Nephron progenitor cell (in vitro differentiated cells): Measurements from ENCODE around the gene ARMH2.
A peak's percentile ranks its signal among the peaks of the same experiment; 100 is the strongest.
"Not testable (repeated sequence)": the region's sequence is repeated elsewhere in the genome, so short reads cannot be mapped to it uniquely, and the experiment has no call there.

Experiments used
- DNase-seq: peaks from one replicate; pipeline ENCODE4 v3.0.0; 2021
- H3K27ac Mint-ChIP-seq: 2 replicates; pipeline ENCODE4 v1.8.0; 2021; ENCODE audit warnings: mild to moderate bottlenecking, moderate library complexity, mixed read lengths
- H3K27me3 Mint-ChIP-seq: 2 replicates; pipeline ENCODE4 v1.8.0; 2021; ENCODE audit warnings: mild to moderate bottlenecking, low read depth, mixed read lengths; ENCODE audit not compliant: poor library complexity
- H3K36me3 Mint-ChIP-seq: 2 replicates; pipeline ENCODE4 v1.8.0; 2021; ENCODE audit warnings: low read depth, mixed read lengths
- H3K4me1 Mint-ChIP-seq: 2 replicates; pipeline ENCODE4 v1.8.0; 2021; ENCODE audit warnings: mixed read lengths
- H3K4me3 Mint-ChIP-seq: 2 replicates; pipeline ENCODE4 v1.8.0; 2021; ENCODE audit warnings: mild to moderate bottlenecking, moderate library complexity, mixed read lengths
- H3K9me3 Mint-ChIP-seq: 2 replicates; pipeline ENCODE4 v1.8.0; 2021; ENCODE audit warnings: mild to moderate bottlenecking, moderate library complexity, mixed read lengths
- CTCF ChIP-seq: fragments of 200-600 bp; sonication (generic); IDR thresholded peaks from 2 replicates; pipeline ENCODE4 v1.5.0; 2021; ENCODE audit warnings: antibody characterized with exemption

ARMH2 gene

GRCh38 chr6:24777227-24777626, 21.5 kb downstream of the ARMH2 start:
- DNase-seq = no peak
- H3K9me3 Mint-ChIP-seq = no peaks in the 10 kb centered on the region
- H3K4me1 Mint-ChIP-seq = peaks cover 26% of the 10 kb centered on the region
- TF ChIP-seq CTCF = no peak
- peaks cover 36% of the 10 kb centered on the region for H3K36me3 Mint-ChIP-seq
- H3K27ac Mint-ChIP-seq = no peak overlapping the region
- peak overlapping the region; percentile 98 for H3K4me3 Mint-ChIP-seq
- H3K27me3 Mint-ChIP-seq = peaks cover 3% of the 10 kb centered on the region

DNA sequence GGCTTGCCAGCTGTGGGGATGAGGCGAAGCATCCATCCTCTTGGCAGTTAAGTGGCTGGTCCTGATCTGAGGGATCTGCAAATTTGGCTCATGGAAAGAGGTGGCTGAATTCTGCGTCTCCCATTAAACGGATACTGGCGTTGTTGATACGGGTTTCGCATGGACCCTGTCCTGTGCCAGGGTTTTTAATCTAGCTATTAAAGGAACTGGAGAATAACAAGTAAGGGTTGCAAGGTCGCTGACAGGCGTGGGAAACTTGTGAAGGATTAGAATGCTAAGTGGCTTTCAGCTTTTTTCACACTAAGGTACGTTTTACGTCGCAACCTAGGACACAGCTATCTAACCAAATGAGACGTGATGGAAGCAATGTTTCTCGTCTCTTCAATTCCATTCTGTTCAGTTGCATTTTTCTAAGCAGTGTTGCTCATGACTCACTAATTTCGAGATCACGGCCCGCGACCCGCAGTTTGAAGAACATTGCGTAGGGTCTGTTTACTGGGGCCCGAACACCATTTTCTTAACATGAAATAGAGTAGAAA, 23.1 kb downstream of the ARMH2 start:
- Mint-ChIP-seq H3K4me3 (peak overlapping the region; percentile 98), H3K27ac (peak overlapping the region; percentile 97), H3K27me3 (peaks cover 4% of the 10 kb centered on the region), H3K9me3 (no peaks in the 10 kb centered on the region), H3K36me3 (peaks cover 21% of the 10 kb centered on the region), H3K4me1 (peaks cover 26% of the 10 kb centered on the region)
- DNase-seq = no peak
- no peak for TF ChIP-seq CTCF

DNA sequence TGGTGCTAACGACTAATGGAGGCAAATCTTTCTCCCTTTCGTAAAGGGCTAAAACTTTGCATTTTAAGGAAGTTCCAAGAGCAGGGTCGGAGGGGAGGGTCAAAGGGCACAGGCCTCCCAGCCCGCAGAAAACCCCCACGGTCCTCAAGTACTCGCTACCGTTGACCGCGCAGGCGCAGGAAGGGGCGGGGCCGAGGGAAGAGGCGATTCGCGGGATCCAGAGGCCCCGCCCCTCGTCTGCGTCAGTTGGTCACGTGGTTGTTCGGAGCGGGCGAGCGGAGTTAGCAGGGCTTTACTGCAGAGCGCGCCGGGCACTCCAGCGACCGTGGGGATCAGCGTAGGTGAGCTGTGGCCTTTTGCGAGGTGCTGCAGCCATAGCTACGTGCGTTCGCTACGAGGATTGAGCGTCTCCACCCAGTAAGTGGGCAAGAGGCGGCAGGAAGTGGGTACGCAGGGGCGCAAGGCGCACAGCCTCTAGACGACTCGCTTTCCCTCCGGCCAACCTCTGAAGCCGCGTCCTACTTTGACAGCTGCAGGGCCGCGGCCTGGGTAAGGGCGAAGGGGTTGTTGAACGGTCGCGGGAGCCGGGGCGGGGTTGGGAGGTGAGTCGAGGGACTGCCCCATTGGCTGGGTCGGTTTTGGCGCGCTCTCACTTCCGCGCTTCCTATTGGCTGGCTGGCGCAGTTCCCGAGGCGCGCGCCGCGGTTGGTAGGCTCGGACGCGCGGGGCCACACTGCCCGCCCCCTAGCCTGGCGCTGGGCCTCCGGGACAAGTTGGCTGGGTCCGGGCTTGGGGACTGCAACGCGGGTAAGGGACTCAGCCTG, 23.8 kb downstream of the ARMH2 start, which contains the start of gene GMNN:
TSS of gene GMNN (plus strand) at position 242 of the 824 bp plus-strand sequence. CDS start 2,310 bp downstream, outside the sequence.
- no peak for TF ChIP-seq CTCF
- Mint-ChIP-seq H3K4me1 (peaks cover 26% of the 10 kb centered on the region), H3K27me3 (peaks cover 4% of the 10 kb centered on the region), H3K4me3 (peak within 1 kb of the TSS; percentile 98), H3K36me3 (peaks cover 14% of the 10 kb centered on the region), H3K27ac (peak within 1 kb of the TSS; percentile 99), H3K9me3 (no peaks in the 10 kb centered on the region)
- DNase-seq = peak; percentile 99

DNA sequence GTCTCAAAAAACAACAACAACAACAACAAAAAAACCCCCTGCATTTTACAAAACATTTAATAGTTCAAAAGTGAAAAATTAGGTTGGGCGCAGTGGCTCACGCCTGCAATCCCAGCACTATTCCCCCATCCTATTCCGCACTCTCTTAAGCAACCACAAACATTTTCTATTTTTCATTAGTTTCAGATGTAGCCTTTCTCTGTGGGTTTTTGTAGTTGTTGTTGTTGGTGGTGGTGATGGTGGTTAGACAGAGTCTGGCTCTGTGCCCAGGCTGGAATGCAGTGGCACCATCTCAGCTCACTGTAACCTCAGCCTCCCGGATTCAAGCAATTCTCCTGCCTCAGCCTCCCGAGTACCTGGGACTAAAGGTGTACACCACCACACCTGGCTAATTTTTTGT, 30.4 kb downstream of the ARMH2 start:
- no peaks in the 10 kb centered on the region for H3K4me1 Mint-ChIP-seq
- H3K36me3 Mint-ChIP-seq = no peaks in the 10 kb centered on the region
- no peaks in the 10 kb centered on the region for H3K9me3 Mint-ChIP-seq
- H3K27me3 Mint-ChIP-seq = peaks cover 4% of the 10 kb centered on the region
- no peak for DNase-seq
- TF ChIP-seq CTCF = no peak
- H3K4me3 Mint-ChIP-seq = no peak overlapping the region
- no peak overlapping the region for H3K27ac Mint-ChIP-seq

- TF ChIP-seq CTCF = no peak
- H3K36me3 Mint-ChIP-seq = no peaks in the 10 kb centered on the region
- no peaks in the 10 kb centered on the region for H3K9me3 Mint-ChIP-seq
- peaks cover 4% of the 10 kb centered on the region for H3K27me3 Mint-ChIP-seq
- no peak overlapping the region for H3K27ac Mint-ChIP-seq
- DNase-seq = no peak
- no peak overlapping the region for H3K4me3 Mint-ChIP-seq
- H3K4me1 Mint-ChIP-seq = no peaks in the 10 kb centered on the region
These were observed 31.8 kb downstream of the ARMH2 start for GRCh38 chr6:24766680-24767462.

- not testable (repeated sequence) for H3K36me3 Mint-ChIP-seq, H3K27ac Mint-ChIP-seq, H3K27me3 Mint-ChIP-seq, H3K9me3 Mint-ChIP-seq, H3K4me3 Mint-ChIP-seq, H3K4me1 Mint-ChIP-seq, DNase-seq
These were observed 32.7 kb downstream of the ARMH2 start for GRCh38 chr6:24765968-24766367.

DNA sequence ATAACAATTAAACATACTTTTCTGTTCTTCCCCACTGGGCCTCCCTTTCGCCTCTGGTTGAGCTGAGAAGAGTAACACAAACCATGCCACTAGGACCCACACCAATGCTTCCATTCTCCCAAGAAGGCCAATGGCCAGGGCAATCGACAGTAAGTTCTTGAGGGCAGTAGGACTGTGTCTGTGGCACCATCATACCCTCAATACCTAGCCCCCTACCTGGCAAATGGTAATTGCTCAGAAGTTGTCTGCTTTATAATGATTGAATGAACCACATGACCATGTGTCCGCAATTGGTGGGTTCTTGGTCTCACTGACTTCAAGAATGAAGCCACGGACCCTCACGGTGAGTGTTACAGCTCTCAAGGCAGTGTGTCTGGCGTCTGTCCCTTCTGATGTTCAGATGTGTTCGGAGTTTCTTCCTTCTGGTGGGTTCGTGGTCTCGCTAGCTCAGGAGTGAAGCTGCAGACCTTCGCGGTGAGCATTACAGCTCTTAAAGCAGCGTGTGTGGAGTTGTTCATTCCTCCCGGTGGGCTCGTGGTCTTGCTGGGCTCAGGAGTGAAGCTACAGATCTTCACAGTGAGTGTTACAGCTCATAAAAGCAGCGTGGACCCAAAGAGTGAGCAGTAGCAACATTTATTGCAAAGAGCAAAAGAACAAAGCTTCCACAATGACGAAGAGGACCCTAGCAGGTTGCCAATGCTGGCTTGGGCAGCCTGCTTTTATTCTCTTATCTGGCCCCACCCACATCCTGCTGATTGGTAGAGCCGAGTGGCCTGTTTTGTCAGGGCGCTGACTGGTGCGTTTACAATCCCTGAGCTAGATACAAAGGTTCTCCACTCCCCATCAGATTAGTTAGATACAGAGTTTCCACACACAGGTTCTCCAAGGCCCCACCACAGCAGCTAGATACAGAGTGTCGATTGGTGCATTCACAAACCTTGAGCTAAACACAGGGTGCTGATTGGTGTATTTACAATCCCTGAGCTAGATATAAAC, 33.6 kb downstream of the ARMH2 start:
- H3K4me1 Mint-ChIP-seq, DNase-seq, H3K4me3 Mint-ChIP-seq, H3K36me3 Mint-ChIP-seq, H3K27ac Mint-ChIP-seq, H3K9me3 Mint-ChIP-seq, H3K27me3 Mint-ChIP-seq: not testable (repeated sequence)
